Thoracic aorta (tissue), 2 donors: ENCODE results near the gene LRRC8A. TPM values are rescaled to one million over a fixed set of nuclear protein-coding genes. Genes with fewer than 3 reads are reported as not detected.

Experiments
- ATAC-seq: fragments of 150-250 bp; one replicate; pipeline ENCODE4 v1.8.0; 2017; ENCODE audit warnings: low read depth; ENCODE audit not compliant: insufficient number of reproducible peaks, low FRiP score
- DNase-seq: peaks from one replicate; pipeline ENCODE4 v3.0.0-alpha.2; 2020; ENCODE audit warnings: low spot score
- H3K27ac ChIP-seq, 2 donors: fragments of 200-600 bp; sonication (generic); 1 replicate in 1 of 2; 2 replicates in 1 of 2; pipeline ENCODE4 v1.5.1; 2016; ENCODE audit warnings: mild to moderate bottlenecking in 2 of 2, moderate library complexity in 2 of 2
- H3K27me3 ChIP-seq: fragments of 200-600 bp; sonication (generic); replicated peaks from 2 replicates; pipeline ENCODE4 v1.6.0; 2016; ENCODE audit warnings: mild to moderate bottlenecking; ENCODE audit not compliant: insufficient read depth
- H3K36me3 ChIP-seq: fragments of 200-600 bp; sonication (generic); one replicate; pipeline ENCODE4 v1.5.1; 2016
- H3K4me1 ChIP-seq, 2 donors: fragments of 200-600 bp; sonication (generic); 1 replicate in 1 of 2; 2 replicates in 1 of 2; pipeline versions ENCODE4 v1.5.1 to v1.6.0; 2016; ENCODE audit warnings: low read depth in 2 of 2, mild to moderate bottlenecking in 1 of 2; ENCODE audit not compliant: control insufficient read depth in 1 of 2
- H3K4me3 ChIP-seq: fragments of 200-600 bp; sonication (generic); 2 replicates; pipeline ENCODE4 v1.5.1; 2016; ENCODE audit warnings: mild to moderate bottlenecking
- H3K9me3 ChIP-seq: fragments of 200-600 bp; sonication (generic); 2 replicates; pipeline ENCODE4 v1.5.1; 2016
- CTCF ChIP-seq: fragments of 200-600 bp; sonication (generic); IDR thresholded peaks from one replicate; pipeline ENCODE4 v1.5.1; 2019; ENCODE audit warnings: antibody characterized with exemption
- total RNA-seq, 2 donors: library from RNA; depleted of rRNA; stranded (reverse); fragments of >200 nt; gene quantifications; one replicate each; pipeline versions ENCODE4 v1.1.0 to v1.2.3, GENCODE V29; 2016

The LRRC8A gene
- total RNA-seq, 2 donors from 2014 or later, result 125 to 161 TPM

- Histone ChIP-seq H3K4me3 (peak overlapping the region; percentile 33), H3K27me3 (no peaks in the 10 kb centered on the region), H3K9me3 (no peaks in the 10 kb centered on the region), H3K27ac (peak overlapping the region; percentile 87 to 89), H3K4me1 (peaks cover 24 to 65% of the 10 kb centered on the region in 2 donors), H3K36me3 (peaks cover 18% of the 10 kb centered on the region)
- ATAC-seq, result peak; percentile 14
- no peak for TF ChIP-seq CTCF
- DNase-seq, result no peak
Observed at GRCh38 chr9:128902351-128903078, 20.6 kb downstream of the LRRC8A start.

- no peak for TF ChIP-seq CTCF
- Histone ChIP-seq H3K9me3 (no peaks in the 10 kb centered on the region), H3K36me3 (peaks cover 22% of the 10 kb centered on the region), H3K27me3 (no peaks in the 10 kb centered on the region), H3K4me3 (no peak overlapping the region), H3K4me1 (peaks cover 24 to 62% of the 10 kb centered on the region in 2 donors), H3K27ac (peak overlapping the region; percentile 87 to 89)
- ATAC-seq (no peak), DNase-seq (no peak)
Observed at GRCh38 chr9:128903079-128903461, 21.1 kb downstream of the LRRC8A start.

GRCh38 chr9:128903871-128904620, 22.1 kb downstream of the LRRC8A start:
- TF ChIP-seq CTCF, result no peak
- no peak overlapping the region for H3K4me3 ChIP-seq
- no peaks in the 10 kb centered on the region for H3K9me3 ChIP-seq
- DNase-seq (no peak), ATAC-seq (no peak)
- H3K4me1 ChIP-seq, result peaks cover 25 to 52% of the 10 kb centered on the region in 2 donors
- no peaks in the 10 kb centered on the region for H3K27me3 ChIP-seq
- H3K36me3 ChIP-seq, result peaks cover 22% of the 10 kb centered on the region
- peak overlapping the region; percentile 87 to 89 for H3K27ac ChIP-seq

- DNase-seq (no peak), ATAC-seq (no peak)
- TF ChIP-seq CTCF, result no peak
- Histone ChIP-seq H3K27ac (peak overlapping the region; percentile 63 to 87), H3K27me3 (no peaks in the 10 kb centered on the region), H3K36me3 (peaks cover 39% of the 10 kb centered on the region), H3K4me1 (peaks cover 41 to 67% of the 10 kb centered on the region in 2 donors), H3K4me3 (no peak overlapping the region), H3K9me3 (no peaks in the 10 kb centered on the region)
Observed at GRCh38 chr9:128905964-128906363, 24.0 kb downstream of the LRRC8A start.

GRCh38 chr9:128906741-128907140, 24.8 kb downstream of the LRRC8A start:
- ATAC-seq, result no peak
- Histone ChIP-seq H3K9me3 (no peaks in the 10 kb centered on the region), H3K4me1 (peaks cover 43 to 67% of the 10 kb centered on the region in 2 donors), H3K4me3 (no peak overlapping the region), H3K36me3 (peaks cover 40% of the 10 kb centered on the region), H3K27me3 (no peaks in the 10 kb centered on the region), H3K27ac (peak overlapping the region in 1 of 2 donors; percentile 38)
- no peak for TF ChIP-seq CTCF
- no peak for DNase-seq
